ENCODE results near the gene PKN1. TPM values are rescaled to one million over a fixed set of nuclear protein-coding genes. Genes with fewer than 3 reads are reported as not detected.

PKN1 gene
- polyA plus RNA-seq, 3 donors: 87.0 to 106 (median 98.6) TPM

DNA sequence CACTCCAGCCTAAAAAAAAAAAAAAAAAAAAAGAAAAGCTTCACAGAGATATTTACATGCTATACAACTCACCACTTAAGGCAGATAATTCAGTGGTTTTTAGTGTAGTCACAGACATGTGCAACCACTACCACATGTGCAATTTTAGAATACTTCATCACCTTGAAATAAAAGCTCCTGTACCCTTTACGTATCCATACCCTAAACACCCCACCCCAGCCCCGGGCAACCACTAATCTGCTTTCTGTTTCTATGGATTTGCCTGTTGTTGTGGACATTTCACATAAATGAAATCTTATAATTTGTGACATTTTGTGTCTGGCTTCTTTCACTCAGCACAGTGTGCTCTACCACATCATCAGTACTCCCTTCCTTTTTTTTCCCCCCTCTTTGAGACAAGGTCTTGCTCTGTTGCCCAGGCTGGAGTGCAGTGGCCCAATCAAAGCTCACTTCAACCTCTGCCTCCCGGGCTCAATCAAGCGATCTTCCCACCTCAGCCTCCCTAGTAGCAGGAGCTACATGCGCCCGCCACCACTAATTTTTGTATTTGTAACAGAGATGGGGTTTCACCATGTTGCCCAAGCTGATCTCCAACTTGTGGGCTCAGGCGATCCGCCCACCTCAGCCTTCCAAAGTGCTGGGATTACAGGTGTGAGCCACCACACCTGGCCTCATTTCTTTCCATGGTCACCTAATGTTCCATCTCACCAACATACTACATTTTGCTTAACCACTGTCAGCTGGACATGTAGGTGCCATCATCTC is 18.0 kb upstream of the PKN1 start:
- DNase-seq (ENCODE audit: extremely low read depth in 1 of 11, low read depth in 9 of 11, low spot score in 4 of 11): no peak

DNA sequence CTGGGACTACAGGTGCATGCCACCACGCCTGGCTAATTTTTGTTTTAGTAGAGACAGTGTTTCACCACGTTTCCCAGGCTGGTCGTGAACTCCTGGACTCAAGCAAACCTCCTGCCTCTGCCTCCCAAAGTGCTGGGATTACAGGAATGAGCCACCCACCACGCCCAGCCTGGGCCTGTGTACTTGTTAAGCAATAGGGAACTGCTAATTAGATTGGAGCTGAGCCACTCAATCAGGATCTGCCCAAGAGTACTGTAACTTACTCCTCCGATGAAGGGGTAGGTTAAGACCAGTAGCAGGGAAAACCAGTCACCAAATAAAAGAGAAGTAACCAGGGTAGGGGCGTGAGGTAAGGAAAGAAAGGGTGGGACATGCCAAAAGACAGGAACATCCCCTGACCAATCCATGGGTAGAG is 16.3 kb upstream of the PKN1 start:
- no peak for DNase-seq (ENCODE audit: extremely low read depth in 1 of 11, low read depth in 9 of 11, low spot score in 4 of 11)

DNA sequence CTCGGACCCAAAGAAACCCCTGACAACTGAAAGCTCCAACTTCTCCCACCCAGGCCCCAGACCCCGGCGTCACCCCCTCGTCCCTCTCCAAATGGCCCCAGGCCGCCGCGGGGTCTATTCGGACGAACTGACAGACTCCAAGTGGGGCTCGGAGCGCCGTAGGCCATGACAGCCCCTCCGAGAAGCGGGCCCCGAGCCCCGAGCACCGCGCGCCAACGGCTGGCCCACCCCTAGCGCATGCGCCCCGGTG is 14.3 kb upstream of the PKN1 start:
- DNase-seq (ENCODE audit: extremely low read depth in 1 of 11, low read depth in 9 of 11, low spot score in 4 of 11): peak in 3 of 11 donors; percentile 70 to 76 (median 73)

DNA sequence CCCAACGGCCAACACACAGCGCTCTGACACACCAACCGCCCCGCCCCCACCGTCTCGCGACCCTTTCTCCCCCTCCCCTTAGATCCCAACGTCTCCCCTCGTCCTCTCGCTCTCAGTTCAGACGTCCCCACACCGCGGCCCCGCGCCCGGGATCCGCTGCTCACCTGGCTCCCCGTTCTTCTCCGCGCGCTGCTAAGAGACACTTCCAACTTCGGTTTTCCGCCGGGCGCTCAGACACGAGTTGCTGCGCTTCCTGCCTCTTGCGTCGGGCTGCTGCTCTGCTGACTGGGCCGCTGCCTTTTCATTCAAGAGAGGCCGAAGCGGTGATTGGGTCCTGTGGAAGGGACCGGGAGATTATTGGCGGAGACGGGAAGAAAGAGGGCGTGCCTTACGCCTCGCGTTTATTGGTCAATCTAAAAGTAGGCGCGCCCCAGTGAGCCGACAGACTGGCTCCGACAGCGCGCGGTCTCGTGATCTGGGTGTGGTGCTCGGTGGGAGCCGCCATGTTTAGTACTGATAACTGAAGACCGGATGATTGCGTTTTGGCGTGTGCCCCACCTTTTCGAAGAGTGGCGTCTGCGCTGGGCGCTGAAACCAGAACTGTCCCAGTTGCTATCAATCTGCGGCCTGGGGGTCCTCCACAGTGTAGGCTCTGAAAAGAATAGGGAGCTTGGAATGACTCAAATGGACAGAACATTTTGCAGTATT is 13.8 kb upstream of the PKN1 start, which contains the start of gene DDX39A:
Gene DDX39A, minus strand, starts transcription at position 236 of the 708 bp plus-strand sequence. CDS start 6,121 bp downstream, outside the sequence.
- peak; percentile 94 to 99 (median 98) for DNase-seq (ENCODE audit: extremely low read depth in 1 of 11, low read depth in 9 of 11, low spot score in 4 of 11)

DNA sequence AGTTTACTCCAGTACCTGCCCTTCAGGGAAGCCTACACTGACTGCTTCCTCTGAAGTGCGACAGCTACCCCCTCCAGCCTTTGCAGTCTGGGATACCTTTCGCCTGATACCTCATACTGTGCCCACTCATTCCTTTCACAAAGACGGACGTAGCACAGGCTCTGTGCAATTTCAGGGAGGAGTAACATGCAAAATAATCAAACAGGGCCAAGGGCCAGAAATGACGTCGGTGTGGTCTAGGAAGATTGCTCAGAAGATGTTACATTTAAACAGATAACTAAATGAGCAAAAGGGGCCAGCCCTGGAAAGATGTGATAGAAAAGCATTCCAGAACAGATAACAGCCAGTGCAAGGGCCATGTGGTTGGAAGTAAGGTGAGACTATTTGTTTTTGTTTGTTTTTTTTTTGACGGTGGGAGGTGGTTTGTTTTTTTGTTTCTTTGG is 7.4 kb upstream of the PKN1 start:
- DNase-seq (ENCODE audit: extremely low read depth in 1 of 11, low read depth in 9 of 11, low spot score in 4 of 11): no peak

DNA sequence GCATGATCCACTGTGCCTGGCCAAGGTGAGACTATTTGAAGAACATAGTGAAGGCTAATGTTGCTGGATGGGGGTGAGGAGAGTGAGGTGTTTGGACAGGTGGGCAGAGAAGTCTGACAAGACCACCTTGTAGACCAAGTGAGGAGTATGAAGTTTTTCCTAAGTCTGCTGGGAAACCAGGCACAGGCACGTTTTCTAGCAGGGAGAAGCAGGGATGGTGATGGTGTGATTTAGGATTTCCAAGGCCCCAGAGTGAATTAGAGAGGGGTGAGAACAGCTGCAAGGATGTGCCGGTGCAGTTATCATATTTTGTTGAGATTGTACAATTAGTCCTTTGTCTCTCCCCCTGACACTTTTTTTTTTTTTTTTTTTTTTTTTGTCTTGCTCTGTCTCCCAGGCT is 5.6 kb upstream of the PKN1 start:
- no peak for DNase-seq (ENCODE audit: extremely low read depth in 1 of 11, low read depth in 9 of 11, low spot score in 4 of 11)

DNA sequence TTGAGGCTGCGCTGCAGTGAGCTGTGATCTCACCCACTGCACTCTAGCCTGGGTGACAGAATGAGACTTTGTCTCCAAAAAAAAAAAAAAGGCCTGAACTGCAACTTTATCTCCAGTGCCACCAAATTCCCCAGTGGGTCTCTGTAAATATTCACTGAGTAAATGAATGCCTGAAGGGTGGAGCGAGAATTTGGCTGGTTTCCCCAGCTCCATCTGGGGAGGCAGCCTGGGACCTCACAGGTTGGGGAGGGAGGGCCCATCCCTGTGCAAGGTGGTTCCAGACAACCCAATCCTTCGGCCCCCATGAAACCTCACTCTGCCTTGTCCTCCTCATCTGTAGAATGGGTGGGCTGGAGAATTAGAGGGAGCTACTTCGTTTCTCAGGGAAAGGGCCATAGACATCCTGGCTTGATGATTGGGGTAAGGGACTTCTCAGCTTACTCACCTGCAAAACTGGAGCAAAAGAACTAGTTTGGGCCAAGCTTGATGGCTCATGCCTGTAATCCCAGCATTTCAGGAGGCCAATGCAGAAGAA is 4.2 kb upstream of the PKN1 start:
- no peak for DNase-seq (ENCODE audit: extremely low read depth in 1 of 11, low read depth in 9 of 11, low spot score in 4 of 11)

DNA sequence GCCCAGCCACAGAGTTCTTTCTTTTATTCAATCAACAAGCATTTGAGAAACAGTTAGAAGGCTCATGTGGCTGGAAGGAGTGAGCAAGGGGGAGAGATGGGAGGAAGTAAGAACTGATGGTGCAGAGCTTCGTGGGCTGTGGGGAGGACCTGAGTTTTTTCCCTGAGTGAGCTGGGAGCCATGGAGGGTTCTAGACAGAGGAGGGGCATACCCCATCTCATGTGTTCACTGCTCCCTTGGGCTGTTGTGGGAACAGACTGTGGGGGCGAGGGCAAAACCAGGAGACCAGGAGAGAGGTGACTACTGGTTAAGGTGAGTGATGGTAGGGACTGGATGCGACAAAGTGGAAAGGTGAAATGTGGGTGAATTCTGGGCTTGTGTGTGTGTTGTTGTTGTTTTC is 2.4 kb upstream of the PKN1 start:
- no peak for DNase-seq (ENCODE audit: extremely low read depth in 1 of 11, low read depth in 9 of 11, low spot score in 4 of 11)

DNA sequence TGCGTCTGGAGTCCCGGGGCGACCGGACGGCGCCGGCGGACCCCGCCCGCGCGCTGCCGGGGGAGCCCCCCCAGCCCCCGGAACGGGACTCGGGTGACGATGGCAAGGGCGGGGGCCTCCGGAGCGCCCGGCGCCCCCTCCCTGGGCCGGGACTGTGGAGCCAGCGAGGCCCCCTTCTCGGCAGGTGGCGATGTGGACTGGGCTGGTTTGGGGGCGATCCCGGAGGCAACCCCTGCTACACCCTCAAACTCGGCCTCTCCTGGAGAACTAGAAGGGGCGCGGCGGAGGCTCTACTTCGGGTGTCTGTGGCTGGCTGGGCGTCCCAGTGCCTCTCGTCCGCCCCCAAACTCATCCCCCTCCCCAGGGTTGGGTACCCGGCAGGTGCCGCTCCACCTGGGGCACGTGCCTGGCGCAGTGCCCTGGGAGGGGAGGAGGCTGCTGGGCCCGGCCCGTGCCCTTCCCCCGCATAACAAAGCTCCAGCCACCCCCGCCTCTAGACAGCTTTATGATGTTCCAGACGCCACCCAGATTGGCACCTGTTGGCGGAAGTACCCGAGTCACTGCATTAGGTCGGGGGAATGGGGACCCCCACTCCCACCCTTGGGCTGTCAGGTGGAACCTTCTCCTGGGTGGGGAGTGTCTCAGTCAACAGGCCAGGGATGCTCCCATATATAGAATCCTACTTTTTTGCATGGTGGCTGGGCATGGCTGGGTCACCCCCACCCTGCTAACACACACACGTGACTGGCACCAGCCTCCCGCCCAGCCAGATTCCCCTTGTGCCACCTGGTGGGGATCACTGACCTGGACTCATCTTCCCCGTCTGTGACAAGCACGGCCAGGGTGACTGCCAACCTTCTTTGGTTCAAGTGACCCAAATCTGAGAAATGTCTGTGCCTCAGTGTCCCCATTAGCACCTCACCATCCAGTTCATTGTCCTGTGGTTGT is 722 bp downstream of the PKN1 start:
- DNase-seq (ENCODE audit: extremely low read depth in 1 of 11, low read depth in 9 of 11, low spot score in 4 of 11): peak in 1 of 11 donors; percentile 17

DNA sequence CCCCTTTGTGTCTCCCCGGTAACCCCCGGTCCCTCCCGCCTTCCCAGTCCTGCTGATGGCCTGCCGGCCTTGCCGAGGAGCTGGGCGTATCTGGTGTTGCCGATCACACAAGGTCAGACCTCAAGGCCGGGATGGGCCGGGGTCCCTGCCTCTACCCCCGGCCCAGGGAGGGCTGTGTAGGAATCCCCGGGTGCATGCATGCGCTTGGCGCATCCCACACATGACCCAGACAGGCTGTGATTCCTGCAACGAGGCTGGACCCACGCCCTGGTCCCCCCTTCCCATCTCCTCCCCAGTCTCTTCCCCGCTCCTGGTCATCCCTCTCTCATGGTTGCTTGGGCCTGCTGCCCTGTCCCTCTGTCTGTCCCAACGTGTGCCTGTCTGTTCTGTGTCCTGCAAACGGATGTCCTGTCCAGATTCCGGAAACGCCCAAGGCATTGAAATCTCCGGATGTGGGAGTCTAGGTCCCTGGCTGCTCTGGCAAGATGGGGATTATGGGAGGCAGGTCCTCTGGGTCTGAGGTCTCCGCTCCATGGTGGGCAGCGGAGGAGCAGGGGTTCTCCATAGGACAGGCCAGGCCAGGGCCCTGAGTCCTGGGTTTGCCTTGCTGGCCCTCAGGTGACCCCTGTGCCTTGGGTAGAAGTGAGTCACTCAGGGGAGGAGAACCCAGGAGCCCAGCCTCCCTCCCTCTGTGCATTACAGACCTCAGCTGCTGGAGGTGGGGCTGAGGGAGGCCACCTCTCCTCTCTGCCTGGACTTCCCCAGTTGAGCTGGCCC is 1.6 kb downstream of the PKN1 start:
- DNase-seq (ENCODE audit: extremely low read depth in 1 of 11, low read depth in 9 of 11, low spot score in 4 of 11): peak in 1 of 11 donors; percentile 9

DNA sequence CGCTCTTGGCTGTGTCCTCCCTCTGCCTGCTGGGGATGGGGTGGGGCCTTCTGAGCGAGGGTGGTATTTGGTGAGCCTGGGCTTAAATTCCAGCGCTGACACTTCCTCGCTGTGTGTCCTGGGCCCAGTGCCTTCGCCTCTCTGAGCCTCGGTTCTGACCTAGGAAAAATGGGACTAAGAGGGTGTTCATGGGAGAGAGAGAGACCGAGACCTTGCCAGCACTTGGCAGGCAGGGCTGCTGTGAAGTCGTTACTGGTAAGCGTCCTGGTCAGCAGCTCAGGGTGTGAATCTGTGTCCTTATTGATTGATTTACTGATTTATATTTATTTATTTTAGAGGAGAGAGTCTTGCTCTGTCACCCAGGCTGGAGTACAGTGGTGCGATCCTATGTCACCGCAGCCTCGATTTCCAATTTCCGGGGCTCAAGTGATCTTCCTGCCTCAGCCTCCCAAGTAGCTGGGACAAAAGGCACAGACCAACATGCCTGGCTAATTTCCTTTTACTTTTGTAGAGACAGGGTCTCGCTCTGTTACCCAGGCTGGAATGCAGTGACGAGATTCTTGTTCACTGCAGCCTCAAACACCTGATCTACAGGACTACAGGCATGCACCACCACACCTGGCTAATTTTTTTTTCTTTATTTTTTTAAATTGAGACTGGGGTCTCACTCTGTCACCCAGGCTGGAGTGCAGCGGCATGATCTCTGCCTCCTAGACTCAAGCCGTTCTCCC is 2.4 kb downstream of the PKN1 start:
- no peak for DNase-seq (ENCODE audit: extremely low read depth in 1 of 11, low read depth in 9 of 11, low spot score in 4 of 11)

DNA sequence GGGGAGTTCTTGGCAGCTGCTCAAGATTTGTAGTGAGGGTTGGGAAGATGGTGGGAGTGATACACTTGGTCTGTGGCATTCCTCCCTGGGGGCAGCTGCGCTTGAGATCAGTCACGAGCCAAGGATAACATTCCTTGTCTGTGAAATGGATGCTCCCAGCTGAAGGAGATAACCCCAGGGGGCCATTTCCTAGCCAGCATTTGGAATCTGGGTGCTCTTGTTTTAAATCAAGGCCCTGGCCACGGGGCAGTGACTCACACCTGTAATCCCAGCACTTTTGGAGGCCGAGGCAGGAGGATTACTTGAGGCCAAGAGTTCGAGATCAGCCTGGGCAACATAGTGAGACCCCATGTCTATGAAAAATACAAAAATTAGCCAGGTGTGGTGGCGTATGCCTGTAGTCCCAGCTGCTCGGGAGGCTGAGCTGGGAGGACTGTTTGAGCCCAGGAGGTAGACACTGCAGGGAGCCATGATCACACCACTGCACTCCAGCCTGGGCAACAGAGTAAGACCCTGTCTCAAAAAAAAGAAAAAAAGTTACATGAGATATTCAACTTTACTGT is 4.6 kb downstream of the PKN1 start:
- DNase-seq (ENCODE audit: extremely low read depth in 1 of 11, low read depth in 9 of 11, low spot score in 4 of 11): no peak

DNA sequence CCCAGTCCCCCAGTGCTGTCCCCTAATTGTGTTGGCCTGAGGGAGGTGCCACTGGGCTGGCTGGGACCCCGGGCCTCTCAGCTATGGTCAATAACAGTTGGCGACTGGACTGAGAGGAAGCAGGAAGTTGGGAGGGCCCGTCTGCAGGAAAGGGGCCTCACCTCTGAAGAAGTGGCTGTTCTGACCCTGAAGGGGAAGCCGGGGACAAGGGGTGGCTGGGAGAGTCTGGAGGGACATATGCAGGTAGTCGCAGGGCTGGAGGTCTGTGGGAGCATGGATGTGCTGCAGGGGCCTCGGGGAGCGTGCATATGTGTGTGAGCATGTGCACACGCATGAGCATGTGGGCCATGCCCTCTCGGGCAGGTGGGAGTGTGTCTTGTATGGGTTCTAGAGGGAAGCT is 5.9 kb downstream of the PKN1 start:
- DNase-seq (ENCODE audit: extremely low read depth in 1 of 11, low read depth in 9 of 11, low spot score in 4 of 11): no peak

DNA sequence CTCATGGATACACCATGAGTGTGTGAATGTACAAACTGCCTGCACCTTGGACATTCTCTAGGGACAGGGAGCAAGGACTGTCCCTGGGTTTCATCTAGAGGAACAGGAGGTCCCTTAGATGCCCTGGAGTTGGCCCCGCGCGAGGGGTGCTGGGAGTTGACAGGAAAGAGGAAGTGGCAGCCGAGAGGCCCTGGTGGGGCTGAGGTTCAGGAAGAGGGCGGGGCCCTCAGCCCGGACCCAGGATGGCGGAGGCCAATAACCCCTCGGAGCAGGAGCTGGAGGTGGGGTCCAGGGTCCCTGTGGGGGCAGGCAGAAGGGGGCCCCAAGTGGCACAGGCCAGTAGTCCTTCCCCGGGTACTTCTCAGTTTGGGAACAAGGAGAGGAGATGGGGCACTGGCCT is 6.9 kb downstream of the PKN1 start:
- no peak for DNase-seq (ENCODE audit: extremely low read depth in 1 of 11, low read depth in 9 of 11, low spot score in 4 of 11)

DNA sequence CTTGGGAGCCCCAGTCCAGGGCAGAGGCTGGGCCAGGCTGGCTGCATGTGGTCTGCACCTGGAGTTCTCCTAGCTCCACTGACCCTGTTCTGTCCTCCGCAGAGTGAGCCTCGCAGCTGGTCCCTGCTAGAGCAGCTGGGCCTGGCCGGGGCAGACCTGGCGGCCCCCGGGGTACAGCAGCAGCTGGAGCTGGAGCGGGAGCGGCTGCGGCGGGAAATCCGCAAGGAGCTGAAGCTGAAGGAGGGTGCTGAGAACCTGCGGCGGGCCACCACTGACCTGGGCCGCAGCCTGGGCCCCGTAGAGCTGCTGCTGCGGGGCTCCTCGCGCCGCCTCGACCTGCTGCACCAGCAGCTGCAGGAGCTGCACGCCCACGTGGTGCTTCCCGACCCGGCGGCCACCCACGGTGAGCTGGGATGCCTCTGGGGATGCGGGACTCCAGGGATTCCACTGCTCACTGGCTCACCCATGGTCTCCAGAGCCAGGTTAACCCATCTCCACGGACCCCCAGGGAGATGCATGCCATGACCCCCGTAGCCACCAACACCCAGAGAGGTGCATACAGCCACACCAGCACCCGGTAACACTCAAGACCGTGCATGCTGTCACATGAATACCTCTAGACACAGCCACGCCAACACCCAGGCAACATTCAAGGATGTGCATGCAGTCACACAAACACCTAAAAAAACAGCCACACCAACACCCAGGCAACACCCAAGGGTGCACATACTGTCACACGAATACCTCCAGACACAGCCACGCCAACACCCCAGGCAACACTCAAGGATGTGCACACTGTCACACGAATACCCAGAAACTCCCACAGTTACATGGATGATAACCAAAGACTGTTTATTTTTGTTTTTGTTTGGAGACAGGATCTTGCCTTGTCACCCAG is 8.2 kb downstream of the PKN1 start:
- DNase-seq (ENCODE audit: extremely low read depth in 1 of 11, low read depth in 9 of 11, low spot score in 4 of 11): no peak

DNA sequence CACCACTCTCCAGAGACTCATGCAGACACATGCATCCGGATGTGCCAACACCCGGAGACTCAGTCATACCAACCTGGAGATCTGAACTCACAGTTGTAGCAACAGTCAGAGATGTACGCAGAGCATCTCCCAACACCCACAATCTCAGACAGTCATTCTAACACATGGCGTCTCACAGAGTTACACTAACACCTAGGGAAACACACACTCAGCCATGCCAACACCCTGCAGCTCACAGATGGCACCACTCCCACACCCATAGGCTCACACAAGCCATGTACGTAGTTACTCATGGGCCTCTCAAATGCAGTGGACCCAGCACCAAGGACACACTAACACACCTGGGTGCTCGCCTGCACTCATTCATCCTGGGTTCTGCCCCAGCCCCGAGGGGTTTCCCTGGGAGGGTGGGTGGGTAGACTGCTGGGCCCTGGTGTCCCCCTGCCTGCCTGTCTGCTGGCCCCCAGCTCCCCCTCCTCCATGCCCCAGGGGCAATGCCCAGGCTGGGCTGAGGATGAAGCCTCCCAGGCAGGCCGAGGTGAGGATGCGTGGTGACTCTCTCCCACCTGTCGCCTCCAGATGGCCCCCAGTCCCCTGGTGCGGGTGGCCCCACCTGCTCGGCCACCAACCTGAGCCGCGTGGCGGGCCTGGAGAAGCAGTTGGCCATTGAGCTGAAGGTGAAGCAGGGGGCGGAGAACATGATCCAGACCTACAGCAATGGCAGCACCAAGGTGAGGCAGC is 10.0 kb downstream of the PKN1 start:
- DNase-seq (ENCODE audit: extremely low read depth in 1 of 11, low read depth in 9 of 11, low spot score in 4 of 11): no peak

All from renal cortex interstitium (tissue), 11 donors.